H1 (cell line): ENCODE data around the gene DENND2D. TPM values are rescaled to one million over a fixed set of nuclear protein-coding genes. Genes with fewer than 3 reads are reported as not detected.

Experiments
- CTCF ChIA-PET: fragments of 300-600 bp; sonication (Branson Sonifier 250); formaldehyde crosslinking; loops from one replicate; lab custom pipeline; 2021; ENCODE audit not compliant: partially characterized antibody; lab: Charles Lee
- POLR2A ChIA-PET: fragments of 300-600 bp; sonication (Branson Sonifier 250); formaldehyde crosslinking; loops from one replicate; lab custom pipeline; 2021; ENCODE audit warnings: inconsistent platforms; ENCODE audit not compliant: partially characterized antibody; lab: Charles Lee
- DNase-seq, 2 experiments: peaks; one replicate each; pipeline versions ENCODE4 v3.0.0 to v3.0.0-alpha.2; 2010 to 2022; ENCODE audit warnings: low spot score in 2 of 2, low read depth in 1 of 2, mixed read lengths in 1 of 2
- FAIRE-seq: peaks from 2 replicates; lab custom pipeline; 2011; peaks lifted over from hg19 to GRCh38; lab: Jason Lieb, UNC
- H2AFZ ChIP-seq: 2 replicates; pipeline ENCODE4 v1.8.1; 2012; ENCODE audit warnings: low read length, inconsistent platforms
- H2AK5ac ChIP-seq: 2 replicates; pipeline ENCODE4 v1.6.1; 2013; ENCODE audit warnings: low read depth, low read length
- H2BK120ac ChIP-seq: replicated peaks from 2 replicates; pipeline ENCODE3; 2013; ENCODE audit warnings: low read depth, low read length, inconsistent platforms
- H2BK12ac ChIP-seq: 2 replicates; pipeline ENCODE4 v1.6.1; 2013; ENCODE audit warnings: low read depth, low read length
- H2BK15ac ChIP-seq: 2 replicates; pipeline ENCODE4 v1.6.1; 2013; ENCODE audit warnings: low read length
- H2BK20ac ChIP-seq: 2 replicates; pipeline ENCODE4 v1.6.1; 2013; ENCODE audit warnings: low read length
- H2BK5ac ChIP-seq: 2 replicates; pipeline ENCODE4 v1.6.1; 2013; ENCODE audit warnings: low read depth, low read length
- H3K14ac ChIP-seq: 2 replicates; pipeline ENCODE4 v1.6.1; 2013; ENCODE audit warnings: inconsistent platforms; ENCODE audit not compliant: insufficient read length
- H3K18ac ChIP-seq: 2 replicates; pipeline ENCODE4 v1.6.1; 2013; ENCODE audit warnings: low read length; ENCODE audit errors: extremely low read depth
- H3K23ac ChIP-seq: 2 replicates; pipeline ENCODE4 v1.6.1; 2013; ENCODE audit warnings: inconsistent platforms; ENCODE audit not compliant: insufficient read length
- H3K23me2 ChIP-seq: 2 replicates; pipeline ENCODE4 v1.6.1; 2013; ENCODE audit warnings: low read depth, low read length
- H3K27ac ChIP-seq: 2 replicates; pipeline ENCODE4 v1.6.1; 2011; ENCODE audit warnings: low read depth, low read length, inconsistent platforms
- H3K27me3 ChIP-seq, 4 experiments: replicated peaks in 1 of 4; 1 replicate in 1 of 4; 2 replicates in 3 of 4; pipeline versions ENCODE4 v1.6.1 to v1.8.1; 2011 to 2013; ENCODE audit warnings: low read length in 3 of 4, mild to moderate bottlenecking in 3 of 4, inconsistent platforms in 2 of 4, mixed read lengths in 2 of 4, moderate library complexity in 1 of 4; ENCODE audit not compliant: control insufficient read depth in 3 of 4, insufficient read depth in 3 of 4; ENCODE audit errors: extremely low read depth in 1 of 4
- H3K36me3 ChIP-seq, 4 experiments: 2 replicates each; pipeline versions ENCODE4 v1.6.1 to v1.8.1; 2011 to 2013; ENCODE audit warnings: mild to moderate bottlenecking in 4 of 4, low read length in 3 of 4, moderate library complexity in 2 of 4, control low read depth in 1 of 4, inconsistent platforms in 1 of 4; ENCODE audit not compliant: insufficient read depth in 4 of 4, control insufficient read depth in 2 of 4
- H3K4ac ChIP-seq: replicated peaks from 2 replicates; pipeline ENCODE3; 2013; ENCODE audit warnings: low read length, low read depth, mixed read lengths, inconsistent platforms; ENCODE audit not compliant: insufficient read length
- H3K4me1 ChIP-seq, 4 experiments: replicated peaks in 1 of 4; 1 replicate in 1 of 4; 2 replicates in 3 of 4; pipeline versions ENCODE4 v1.6.1 to v1.8.1; 2011 to 2013; ENCODE audit warnings: low read length in 3 of 4, inconsistent platforms in 2 of 4, mixed read lengths in 1 of 4; ENCODE audit not compliant: insufficient read depth in 4 of 4, control insufficient read depth in 3 of 4
- H3K4me2 ChIP-seq, 2 experiments: 2 replicates each; pipeline versions ENCODE4 v1.6.1 to v1.8.1; 2011 to 2013; ENCODE audit warnings: low read depth in 2 of 2, low read length in 2 of 2, control low read depth in 1 of 2, inconsistent platforms in 1 of 2, mild to moderate bottlenecking in 1 of 2; ENCODE audit not compliant: insufficient read depth in 1 of 2
- H3K4me3 ChIP-seq, 4 experiments: fragments of 200-600, 300-600 bp in 1 of 4; sonication (generic), shearing (Covaris generic), sonication (Bioruptor Twin) in 1 of 4; 2 replicates each; pipeline versions ENCODE4 v1.5.1 to v1.8.1; 2011 to 2016; ENCODE audit warnings: low read length in 4 of 4, low read depth in 3 of 4, control low read depth in 2 of 4, inconsistent platforms in 2 of 4, mild to moderate bottlenecking in 2 of 4, mixed read lengths in 1 of 4, moderate library complexity in 1 of 4; ENCODE audit not compliant: insufficient read depth in 2 of 4; ENCODE audit errors: extremely low read depth in 1 of 4
- H3K56ac ChIP-seq: replicated peaks from 2 replicates; pipeline ENCODE3; 2013; ENCODE audit warnings: low read depth, mild to moderate bottlenecking, mixed read lengths, low read length, inconsistent platforms; ENCODE audit not compliant: insufficient read length
- H3K79me1 ChIP-seq: 2 replicates; pipeline ENCODE4 v1.6.1; 2013; ENCODE audit warnings: low read depth, low read length, control low read depth
- H3K79me2 ChIP-seq, 2 experiments: 2 replicates each; pipeline versions ENCODE4 v1.6.1 to v1.8.1; 2012 to 2013; ENCODE audit warnings: low read length in 2 of 2, mild to moderate bottlenecking in 2 of 2, inconsistent platforms in 1 of 2; ENCODE audit not compliant: insufficient read depth in 2 of 2, control insufficient read depth in 1 of 2
- H3K9ac ChIP-seq, 4 experiments: replicated peaks in 1 of 4; 1 replicate in 1 of 4; 2 replicates in 3 of 4; pipeline versions ENCODE4 v1.6.1 to v1.8.1; 2011 to 2013; ENCODE audit warnings: low read depth in 3 of 4, low read length in 3 of 4, control low read depth in 2 of 4, mild to moderate bottlenecking in 2 of 4, moderate library complexity in 2 of 4, inconsistent platforms in 1 of 4; ENCODE audit errors: extremely low read depth in 1 of 4
- H3K9me3 ChIP-seq, 2 experiments: 2 replicates each; pipeline versions ENCODE4 v1.6.1 to v1.8.1; 2012 to 2013; ENCODE audit warnings: mild to moderate bottlenecking in 2 of 2, moderate library complexity in 2 of 2, control low read depth in 1 of 2, inconsistent platforms in 1 of 2, low read depth in 1 of 2, low read length in 1 of 2, mixed read lengths in 1 of 2; ENCODE audit not compliant: insufficient read depth in 2 of 2
- H4K20me1 ChIP-seq, 2 experiments: replicated peaks in 1 of 2; 2 replicates each; pipeline versions ENCODE3 to v1.8.1; 2011 to 2013; ENCODE audit warnings: inconsistent platforms in 2 of 2, low read length in 2 of 2, mild to moderate bottlenecking in 1 of 2; ENCODE audit not compliant: insufficient read depth in 2 of 2, control insufficient read depth in 1 of 2
- H4K5ac ChIP-seq: 2 replicates; pipeline ENCODE4 v1.6.1; 2013; ENCODE audit warnings: low read length, low read depth, mixed read lengths, inconsistent platforms; ENCODE audit not compliant: insufficient read length
- H4K8ac ChIP-seq: 2 replicates; pipeline ENCODE4 v1.8.0; 2013; ENCODE audit warnings: mild to moderate bottlenecking, moderate library complexity, low read length, inconsistent platforms; ENCODE audit not compliant: insufficient read depth; ENCODE audit errors: extremely low read depth
- H4K91ac ChIP-seq: replicated peaks from 2 replicates; pipeline ENCODE3; 2013; ENCODE audit warnings: low read length, mixed read lengths, inconsistent platforms; ENCODE audit not compliant: insufficient read length
- CBX5 ChIP-seq: fragments of 300-800, 300-1000 bp; sonication (generic); IDR thresholded peaks from 2 replicates; pipeline ENCODE4 v1.7.1; 2016; ENCODE audit warnings: antibody characterized with exemption, low read length, low read depth
- GABPA ChIP-seq: IDR thresholded peaks from 2 replicates; pipeline ENCODE4 v1.6.1; 2011; ENCODE audit warnings: mild to moderate bottlenecking, low read length, moderate library complexity, borderline replicate concordance; ENCODE audit not compliant: insufficient read depth
- MAFK ChIP-seq: IDR thresholded peaks from 2 replicates; pipeline ENCODE4 v1.6.1; 2012; ENCODE audit warnings: low read depth, mild to moderate bottlenecking, improper control_type of control experiment, low read length
- POLR2AphosphoS5 ChIP-seq: IDR thresholded peaks from 2 replicates; pipeline ENCODE4 v1.6.1; 2011; ENCODE audit warnings: low read depth, low read length
- RFX5 ChIP-seq: IDR thresholded peaks from 2 replicates; pipeline ENCODE4 v1.6.1; 2011; ENCODE audit warnings: low read depth, low read length, improper control_type of control experiment, borderline replicate concordance
- WGBS, 2 experiments: shearing (Covaris generic) in 1 of 2; methylation state at CpG; one replicate each; pipeline versions ENCODE4 v1.1.6 to v1.1.7; 2013 to 2015; ENCODE audit warnings: low lambda C conversion rate in 2 of 2, mixed read lengths in 2 of 2, inconsistent platforms in 1 of 2, low coverage in 1 of 2, missing lambda C conversion rate in 1 of 2; ENCODE audit not compliant: insufficient replicate concordance in 2 of 2, insufficient coverage in 1 of 2, insufficient read length in 1 of 2; ENCODE audit errors: extremely low coverage in 1 of 2, missing lambda C conversion rate in 1 of 2; 5-methylcytosine and 5-hydroxymethylcytosine counted together
- polyA plus RNA-seq, 7 experiments: library from polyadenylated mRNA; depleted of rRNA in 3 of 7; stranded (reverse) in 5 of 7; unstranded in 2 of 7; fragments of >200 nt in 5 of 7; fragments of 200-250 nt in 2 of 7; gene quantifications; 1 replicate in 5 of 7; 2 replicates in 1 of 7; 4 replicates in 1 of 7; pipeline versions ENCODE4 v1.2.1 to v1.2.3, GENCODE V29; 2011 to 2013; ENCODE audit warnings: missing spikeins in 2 of 7, mixed read lengths in 2 of 7
- total RNA-seq: library from RNA; stranded (reverse); fragmentation: NEBNext Ultra II Directional; extraction: Animal tissue kit (Norgen Biotek cat#: 25700); gene quantifications from 2 replicates; pipeline ENCODE4 v1.2.1, GENCODE V29; 2021
- TF ChIP-seq, protein P1 (sequence below), 3 experiments: IDR thresholded peaks; 1 replicate in 2 of 3; 2 replicates in 1 of 3; pipeline versions ENCODE4 v1.5.1 to v1.6.1; 2011; ENCODE audit warnings: low read length in 3 of 3, mild to moderate bottlenecking in 3 of 3, inconsistent platforms in 2 of 3, low read depth in 1 of 3, moderate library complexity in 1 of 3; ENCODE audit not compliant: insufficient read depth in 1 of 3; ENCODE audit errors: control extremely low read depth in 1 of 3

The DENND2D gene
- total and polyA plus RNA-seq, 2 of the 8 experiments (the other 6 are each of a cell fraction or from before 2014, with no cell fraction given): 0.58 to 1.6 TPM

DNA sequence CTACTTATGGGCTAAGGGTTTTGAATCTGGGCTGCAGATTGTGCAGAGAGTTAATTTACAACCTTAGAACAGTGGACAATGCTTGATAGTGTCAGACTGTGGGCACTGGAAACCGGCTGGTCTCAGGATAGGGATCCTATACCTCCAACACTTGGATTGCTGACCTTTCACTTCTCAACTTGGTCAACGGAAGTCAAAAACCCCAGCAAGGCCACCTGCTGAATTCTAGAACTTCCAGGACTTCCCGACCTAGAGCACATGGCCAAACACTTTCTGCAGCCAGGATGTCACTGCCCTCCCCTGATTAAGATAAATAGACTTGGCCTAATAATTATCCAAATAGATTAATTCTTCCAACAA, 336 bp upstream of the DENND2D start:
- Histone ChIP-seq H3K27me3 (peaks cover 16 to 30% (median 26%) of the 10 kb centered on the region in 4 experiments), H3K14ac (no peak overlapping the region), H3K27ac (no peak overlapping the region)
- TF ChIP-seq CBX5: no peak
- TF ChIP-seq POLR2AphosphoS5: no peak
- no peak for TF ChIP-seq GABPA
- TF ChIP-seq, protein P1, sequence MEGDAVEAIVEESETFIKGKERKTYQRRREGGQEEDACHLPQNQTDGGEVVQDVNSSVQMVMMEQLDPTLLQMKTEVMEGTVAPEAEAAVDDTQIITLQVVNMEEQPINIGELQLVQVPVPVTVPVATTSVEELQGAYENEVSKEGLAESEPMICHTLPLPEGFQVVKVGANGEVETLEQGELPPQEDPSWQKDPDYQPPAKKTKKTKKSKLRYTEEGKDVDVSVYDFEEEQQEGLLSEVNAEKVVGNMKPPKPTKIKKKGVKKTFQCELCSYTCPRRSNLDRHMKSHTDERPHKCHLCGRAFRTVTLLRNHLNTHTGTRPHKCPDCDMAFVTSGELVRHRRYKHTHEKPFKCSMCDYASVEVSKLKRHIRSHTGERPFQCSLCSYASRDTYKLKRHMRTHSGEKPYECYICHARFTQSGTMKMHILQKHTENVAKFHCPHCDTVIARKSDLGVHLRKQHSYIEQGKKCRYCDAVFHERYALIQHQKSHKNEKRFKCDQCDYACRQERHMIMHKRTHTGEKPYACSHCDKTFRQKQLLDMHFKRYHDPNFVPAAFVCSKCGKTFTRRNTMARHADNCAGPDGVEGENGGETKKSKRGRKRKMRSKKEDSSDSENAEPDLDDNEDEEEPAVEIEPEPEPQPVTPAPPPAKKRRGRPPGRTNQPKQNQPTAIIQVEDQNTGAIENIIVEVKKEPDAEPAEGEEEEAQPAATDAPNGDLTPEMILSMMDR (IDR thresholded peaks at IDR 0.05; ENCODE audit: control extremely low read depth in 1 of 3, insufficient read depth in 1 of 3, low read depth in 1 of 3, low read length in 3 of 3): no peak
- no peak for TF ChIP-seq MAFK
- TF ChIP-seq RFX5: no peak
- TF ChIP-seq, all 59 proteins: peak for 0
- Histone ChIP-seq H4K20me1 (no peaks in the 10 kb centered on the region), H3K9me3 (no peaks in the 10 kb centered on the region), H3K9ac (no peak overlapping the region), H2BK12ac (no peak overlapping the region), H4K91ac (no peak overlapping the region), H2AFZ (no peak overlapping the region), H3K36me3 (no peaks in the 10 kb centered on the region), H3K4me3 (no peak overlapping the region), H3K56ac (no peak overlapping the region), H3K23me2 (no peaks in the 10 kb centered on the region), H2AK5ac (no peak overlapping the region), H3K23ac (no peak overlapping the region), H3K18ac (no peak overlapping the region), H3K79me2 (no peaks in the 10 kb centered on the region), H4K8ac (no peak overlapping the region), H3K4me1 (peaks cover 0 to 2% (median 1%) of the 10 kb centered on the region in 4 experiments; a peak in 2 of 7 replicates), H2BK5ac (no peak overlapping the region), H3K4me2 (no peak overlapping the region), H3K4ac (no peak overlapping the region), H3K79me1 (no peaks in the 10 kb centered on the region), H4K5ac (no peak overlapping the region), H2BK20ac (no peak overlapping the region), H2BK15ac (no peak overlapping the region), H2BK120ac (no peak overlapping the region)
- CTCF ChIA-PET: interaction anchor here (1.2 kb wide), 1 partner anchor 19 kb away, joined by 3 read pairs; no protein-coding TSS in a partner anchor
- FAIRE-seq: no peak
- POLR2A ChIA-PET: no interaction called here
- DNase-seq: no peak
- 85% methylated on average over 3 of the region's 3 CpGs; no CpG with 5 or more reads in 1 of the 2 experiments for WGBS, 2 experiments
